ENCODE measurements around the gene PGAP2. TPM values are rescaled to one million over a fixed set of nuclear protein-coding genes. Genes with fewer than 3 reads are reported as not detected.
"Not testable (repeated sequence)": the region's sequence is repeated elsewhere in the genome, so short reads cannot be mapped to it uniquely, and the experiment has no call there.

Gene PGAP2
- 10 to 100 TPM in 3 of 4 donors, 1 to 10 TPM in 1; 8.1 to 15.1 (median 10.8) TPM for total RNA-seq

GRCh38 chr11:3807909-3808860, at the start of gene PGAP2:
PGAP2 (plus strand) TSS chr11:3808560; CDS start chr11:3811260, 2,700 bp downstream.
- Histone ChIP-seq H3K27ac (peak within 1 kb of the TSS in 3 of 4 donors; percentile 3 to 80 (median 73)), H3K4me1 (peaks cover 0 to 19% (median 3%) of the 10 kb centered on the region in 4 donors), H3K4me3 (peak within 1 kb of the TSS; percentile 56 to 79 (median 74))

GRCh38 chr11:3764266-3764665, 44.1 kb upstream of the PGAP2 start:
- H3K9me3 ChIP-seq, result no peaks in the 10 kb centered on the region
- WGBS, 2 donors, result 81% methylated on average over 4 of the region's 4 CpGs
- TF ChIP-seq POLR2A (IDR thresholded peaks at IDR 0.05), result no peak
- no peak for TF ChIP-seq CTCF (IDR thresholded peaks at IDR 0.05)
- no peak for TF ChIP-seq EP300 (IDR thresholded peaks at IDR 0.05)
- H3K27ac ChIP-seq, result no peak overlapping the region
- no peak overlapping the region for H3K4me3 ChIP-seq
- no peaks in the 10 kb centered on the region for H3K4me1 ChIP-seq
- no peak for DNase-seq (ENCODE audit: low spot score in 2 of 2)
- H3K27me3 ChIP-seq, result no peaks in the 10 kb centered on the region
- H3K36me3 ChIP-seq, result peaks cover 8 to 99% (median 58%) of the 10 kb centered on the region in 3 donors

More at GRCh38 chr11:3807909-3808860, at the start of gene PGAP2:
- peak; percentile 39 to 44 for DNase-seq (ENCODE audit: low spot score in 2 of 2)
- peaks cover 0 to 19% (median 0%) of the 10 kb centered on the region in 3 donors for H3K36me3 ChIP-seq
- no peaks in the 10 kb centered on the region for H3K27me3 ChIP-seq
- 2 to 3% methylated on average over 30 to 41 of the region's 55 CpGs for WGBS, 2 donors
- no peak for TF ChIP-seq POLR2A (IDR thresholded peaks at IDR 0.05)
- TF ChIP-seq EP300 (IDR thresholded peaks at IDR 0.05), result no peak
- TF ChIP-seq CTCF (IDR thresholded peaks at IDR 0.05), result peak; percentile 50 to 71 (median 69)
- no peaks in the 10 kb centered on the region for H3K9me3 ChIP-seq

- not testable (repeated sequence) for H3K27ac ChIP-seq; H3K4me1 ChIP-seq; H3K9me3 ChIP-seq; H3K27me3 ChIP-seq; DNase-seq (ENCODE audit: low spot score in 2 of 2); H3K4me3 ChIP-seq
- H3K36me3 ChIP-seq, result peaks cover 8 to 100% (median 63%) of the 10 kb centered on the region in 3 donors
- 86 to 87% methylated on average over 9 of the region's 9 CpGs for WGBS, 2 donors
Measured at GRCh38 chr11:3766836-3767235, 41.5 kb upstream of the PGAP2 start.

- Histone ChIP-seq H3K27me3 (no peaks in the 10 kb centered on the region), H3K9me3 (no peaks in the 10 kb centered on the region), H3K4me3 (no peak overlapping the region), H3K4me1 (no peaks in the 10 kb centered on the region), H3K27ac (no peak overlapping the region), H3K36me3 (peaks cover 8 to 100% (median 59%) of the 10 kb centered on the region in 3 donors)
- 68 to 70% methylated on average over 3 of the region's 3 CpGs for WGBS, 2 donors
- DNase-seq (ENCODE audit: low spot score in 2 of 2), result no peak
- TF ChIP-seq CTCF (IDR thresholded peaks at IDR 0.05), result no peak
- no peak for TF ChIP-seq EP300 (IDR thresholded peaks at IDR 0.05)
- TF ChIP-seq POLR2A (IDR thresholded peaks at IDR 0.05), result no peak
Measured at GRCh38 chr11:3767536-3767935, 40.8 kb upstream of the PGAP2 start.

GRCh38 chr11:3773180-3773579, 35.2 kb upstream of the PGAP2 start:
- H3K9me3 ChIP-seq, result no peaks in the 10 kb centered on the region
- no peaks in the 10 kb centered on the region for H3K27me3 ChIP-seq
- 82 to 90% methylated on average over 4 of the region's 4 CpGs for WGBS, 2 donors
- peaks cover 0 to 97% (median 25%) of the 10 kb centered on the region in 3 donors for H3K36me3 ChIP-seq
- H3K27ac ChIP-seq, result no peak overlapping the region
- no peaks in the 10 kb centered on the region for H3K4me1 ChIP-seq
- TF ChIP-seq POLR2A (IDR thresholded peaks at IDR 0.05) (no peak), CTCF (IDR thresholded peaks at IDR 0.05) (no peak), EP300 (IDR thresholded peaks at IDR 0.05) (no peak)
- DNase-seq (ENCODE audit: low spot score in 2 of 2), result no peak
- H3K4me3 ChIP-seq, result no peak overlapping the region
